ENCODE results near the gene MSI2. TPM values are rescaled to one million over a fixed set of nuclear protein-coding genes. Genes with fewer than 3 reads are reported as not detected.

MSI2 gene
- total RNA-seq, 4 donors from 2014 or later = 9.9 to 18.5 (median 13.8) TPM

- 84 to 87% methylated on average over 5 of the region's 5 CpGs for WGBS, 2 donors
- intact Hi-C loops (cut with DNase I; ENCODE audit: low total_unique reads) = no loop called here
- no peak for TF ChIP-seq CTCF (IDR thresholded peaks at IDR 0.05)
- no peak for TF ChIP-seq POLR2A (IDR thresholded peaks at IDR 0.05)
These were observed 149.3 kb downstream of the MSI2 start for GRCh38 chr17:57405491-57406072.

GRCh38 chr17:57406131-57406980, 150.0 kb downstream of the MSI2 start:
- intact Hi-C loops (cut with DNase I; ENCODE audit: low total_unique reads) = no loop called here
- DNase-seq (ENCODE audit: low spot score in 2 of 2) = no peak
- TF ChIP-seq CTCF (IDR thresholded peaks at IDR 0.05) (no peak), POLR2A (IDR thresholded peaks at IDR 0.05) (no peak)
- H3K4me3 ChIP-seq (ENCODE audit: low read depth, poor library complexity, severe bottlenecking) = no peak overlapping the region
- WGBS, 2 donors = 61 to 69% methylated on average over 25 of the region's 25 CpGs

More at GRCh38 chr17:57405491-57406072, 149.3 kb downstream of the MSI2 start:
- H3K4me3 ChIP-seq (ENCODE audit: low read depth, poor library complexity, severe bottlenecking) = no peak overlapping the region
- DNase-seq (ENCODE audit: low spot score in 2 of 2) = no peak

DNA sequence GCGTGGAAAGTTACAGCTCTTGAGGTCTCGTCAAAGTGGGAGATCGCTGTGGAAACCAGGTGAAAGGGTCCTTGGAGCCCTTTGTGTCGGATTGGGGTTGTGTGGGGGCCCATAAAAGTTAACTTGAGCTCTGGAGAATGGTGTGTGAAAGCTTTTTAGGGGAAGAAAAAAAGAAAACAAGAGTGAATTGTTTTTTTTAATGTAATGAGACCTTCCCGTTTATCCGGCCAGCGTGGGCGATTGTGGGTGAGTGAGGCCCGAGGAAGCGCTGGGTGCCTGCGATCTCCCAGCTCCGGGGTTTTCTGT, 150.6 kb downstream of the MSI2 start:
- intact Hi-C loops (cut with DNase I; ENCODE audit: low total_unique reads) = no loop called here
- TF ChIP-seq POLR2A (IDR thresholded peaks at IDR 0.05) (no peak), CTCF (IDR thresholded peaks at IDR 0.05) (no peak)
- 79 to 84% methylated on average over 12 of the region's 12 CpGs for WGBS, 2 donors
- no peak for DNase-seq (ENCODE audit: low spot score in 2 of 2)
- H3K4me3 ChIP-seq (ENCODE audit: low read depth, poor library complexity, severe bottlenecking) = no peak overlapping the region

DNA sequence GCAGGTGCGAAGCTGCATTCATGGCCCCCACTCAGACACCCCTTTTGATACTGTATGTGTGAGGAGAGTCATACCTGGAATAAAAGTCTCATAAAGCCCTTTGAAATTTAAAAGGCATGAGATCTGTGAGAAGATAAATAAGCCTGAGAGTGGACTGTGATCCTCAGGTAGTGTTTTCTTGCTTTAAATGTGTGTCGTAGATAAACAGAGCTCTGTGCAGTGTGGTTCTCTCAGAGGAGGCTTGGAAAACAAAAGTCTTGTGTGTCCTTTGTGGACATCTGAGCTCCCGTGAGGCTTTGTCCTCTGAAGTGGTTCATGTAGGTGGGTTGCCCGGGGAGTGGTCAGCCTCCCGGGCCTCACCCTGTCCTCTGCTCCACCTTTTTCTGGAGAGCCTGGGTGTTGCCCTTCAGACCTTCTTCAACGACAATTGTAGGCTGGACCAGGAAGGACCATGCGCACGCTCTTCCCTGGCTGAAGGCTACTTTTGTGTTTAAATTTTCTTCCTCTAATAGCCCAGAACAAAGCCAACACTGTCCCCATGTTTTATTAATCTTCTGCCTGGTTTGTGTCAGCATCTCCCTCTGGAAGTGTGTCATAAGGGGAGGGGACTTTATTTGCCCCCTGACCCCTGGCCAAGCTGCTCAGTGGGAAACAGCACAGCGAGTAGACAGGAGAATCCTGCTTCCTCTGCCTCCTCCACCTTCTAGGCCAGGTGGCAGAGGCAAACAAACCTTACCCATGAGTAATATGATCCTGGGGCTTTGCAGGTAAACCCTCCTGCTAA, 151.2 kb downstream of the MSI2 start:
- no peak overlapping the region for H3K4me3 ChIP-seq (ENCODE audit: low read depth, poor library complexity, severe bottlenecking)
- DNase-seq (ENCODE audit: low spot score in 2 of 2) = no peak
- WGBS, 2 donors = 83 to 93% methylated on average over 9 of the region's 9 CpGs
- intact Hi-C loops (cut with DNase I; ENCODE audit: low total_unique reads) = no loop called here
- no peak for TF ChIP-seq POLR2A (IDR thresholded peaks at IDR 0.05)
- TF ChIP-seq CTCF (IDR thresholded peaks at IDR 0.05) = no peak

DNA sequence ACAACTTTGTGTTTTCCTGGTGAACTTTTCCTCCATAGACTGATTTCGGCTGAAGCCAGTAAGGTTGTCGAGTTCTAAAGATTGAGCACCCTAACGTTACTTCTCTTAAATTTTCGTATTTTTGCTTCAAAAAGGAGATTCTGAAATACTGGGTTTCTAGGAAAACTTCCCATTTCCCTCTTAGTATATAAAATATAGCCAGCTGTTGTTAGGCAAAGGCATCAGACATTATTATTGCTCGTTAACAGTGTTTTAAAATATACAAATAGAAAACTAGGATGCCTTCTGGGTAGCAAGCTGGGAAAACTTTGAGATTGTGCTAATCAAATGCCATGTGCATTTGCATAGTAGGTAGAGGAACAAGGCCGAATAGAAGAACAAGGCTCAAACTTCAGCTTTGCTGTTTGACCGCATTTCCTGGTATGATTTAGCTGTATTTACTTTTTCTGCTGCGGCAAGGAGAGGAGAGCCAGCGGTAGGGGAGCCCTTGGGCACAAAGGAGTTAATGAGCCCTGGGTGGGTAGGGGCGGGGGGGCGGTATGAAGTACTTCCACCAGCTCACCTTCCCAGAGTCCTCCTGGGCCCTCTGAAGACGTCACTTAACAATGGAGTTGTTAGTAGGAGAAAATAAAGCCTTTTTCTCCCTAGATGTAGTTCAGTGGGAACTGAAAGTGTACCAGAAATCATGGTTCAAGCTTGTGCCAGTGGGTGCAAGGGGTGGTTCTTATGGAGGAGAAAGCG, 151.9 kb downstream of the MSI2 start:
- intact Hi-C loops (cut with DNase I; ENCODE audit: low total_unique reads) = no loop called here
- TF ChIP-seq POLR2A (IDR thresholded peaks at IDR 0.05) (no peak), CTCF (IDR thresholded peaks at IDR 0.05) (no peak)
- no peak overlapping the region for H3K4me3 ChIP-seq (ENCODE audit: low read depth, poor library complexity, severe bottlenecking)
- DNase-seq (ENCODE audit: low spot score in 2 of 2) = no peak
- 83 to 90% methylated on average over 13 of the region's 13 CpGs for WGBS, 2 donors
